ENCODE results near the gene KCNJ14. TPM values are rescaled to one million over a fixed set of nuclear protein-coding genes. Genes with fewer than 3 reads are reported as not detected.

Gene KCNJ14
- total RNA-seq, 1 donor from 2014 or later, result 2.0 TPM

GRCh38 chr19:48443256-48443655, 12.1 kb upstream of the KCNJ14 start:
- no peak for DNase-seq (ENCODE audit: low read depth, low spot score)
- no peak for TF ChIP-seq CTCF (conservative IDR thresholded peaks at IDR 0.05)
- no peak overlapping the region for H3K4me3 Mint-ChIP-seq
- no peaks in the 10 kb centered on the region for H3K27me3 Mint-ChIP-seq (ENCODE audit: low read depth)
- H3K36me3 Mint-ChIP-seq (ENCODE audit: low read depth), result peaks cover 1% of the 10 kb centered on the region
- H3K4me1 Mint-ChIP-seq, result peaks cover 28% of the 10 kb centered on the region
- no peaks in the 10 kb centered on the region for H3K9me3 Mint-ChIP-seq
- H3K27ac Mint-ChIP-seq (ENCODE audit: unreplicated experiment), result no peak overlapping the region

GRCh38 chr19:48443731-48444128, 11.6 kb upstream of the KCNJ14 start:
- DNase-seq (ENCODE audit: low read depth, low spot score), result no peak
- TF ChIP-seq CTCF (conservative IDR thresholded peaks at IDR 0.05), result no peak
- Mint-ChIP-seq H3K4me3 (no peak overlapping the region), H3K36me3 (ENCODE audit: low read depth) (peaks cover 4% of the 10 kb centered on the region), H3K27ac (ENCODE audit: unreplicated experiment) (no peak overlapping the region), H3K27me3 (ENCODE audit: low read depth) (no peaks in the 10 kb centered on the region), H3K9me3 (no peaks in the 10 kb centered on the region), H3K4me1 (peaks cover 33% of the 10 kb centered on the region)

GRCh38 chr19:48444129-48444935, 11.0 kb upstream of the KCNJ14 start:
- no peak for TF ChIP-seq CTCF (conservative IDR thresholded peaks at IDR 0.05)
- no peaks in the 10 kb centered on the region for H3K9me3 Mint-ChIP-seq
- DNase-seq (ENCODE audit: low read depth, low spot score), result no peak

GRCh38 chr19:48444936-48445200, 10.5 kb upstream of the KCNJ14 start:
- TF ChIP-seq CTCF (conservative IDR thresholded peaks at IDR 0.05), result no peak
- peak overlapping the region; percentile 96 for H3K27ac Mint-ChIP-seq (ENCODE audit: unreplicated experiment)
- no peak for DNase-seq (ENCODE audit: low read depth, low spot score)
- peaks cover 33% of the 10 kb centered on the region for H3K4me1 Mint-ChIP-seq
- H3K9me3 Mint-ChIP-seq, result no peaks in the 10 kb centered on the region
- no peaks in the 10 kb centered on the region for H3K27me3 Mint-ChIP-seq (ENCODE audit: low read depth)
- peaks cover 4% of the 10 kb centered on the region for H3K36me3 Mint-ChIP-seq (ENCODE audit: low read depth)
- H3K4me3 Mint-ChIP-seq, result peak overlapping the region; percentile 97

More at GRCh38 chr19:48444129-48444935, 11.0 kb upstream of the KCNJ14 start:
- Mint-ChIP-seq H3K4me3 (peak overlapping the region; percentile 97), H3K36me3 (ENCODE audit: low read depth) (peaks cover 4% of the 10 kb centered on the region), H3K27me3 (ENCODE audit: low read depth) (no peaks in the 10 kb centered on the region), H3K4me1 (peaks cover 33% of the 10 kb centered on the region), H3K27ac (ENCODE audit: unreplicated experiment) (peak overlapping the region; percentile 96)

- no peak for DNase-seq (ENCODE audit: low read depth, low spot score)
- H3K36me3 Mint-ChIP-seq (ENCODE audit: low read depth), result peaks cover 4% of the 10 kb centered on the region
- no peaks in the 10 kb centered on the region for H3K27me3 Mint-ChIP-seq (ENCODE audit: low read depth)
- peak; percentile 70 for TF ChIP-seq CTCF (conservative IDR thresholded peaks at IDR 0.05)
- no peaks in the 10 kb centered on the region for H3K9me3 Mint-ChIP-seq
- H3K27ac Mint-ChIP-seq (ENCODE audit: unreplicated experiment), result peak overlapping the region; percentile 96
- H3K4me1 Mint-ChIP-seq, result peaks cover 33% of the 10 kb centered on the region
- H3K4me3 Mint-ChIP-seq, result peak overlapping the region; percentile 97
Measured at GRCh38 chr19:48445256-48445605, 10.1 kb upstream of the KCNJ14 start.
